MCF 10A (cell line): Measurements from ENCODE around the gene USH1G. TPM values are rescaled to one million over a fixed set of nuclear protein-coding genes. Genes with fewer than 3 reads are reported as not detected.

Source experiments
- BruUV-seq: library from RNA; stranded (reverse); fragments of 400-500 nt; replicated peaks from 2 replicates; lab custom pipeline; 2021; lab: Mats Ljungman, UMichigan
- CTCF ChIA-PET: fragments of 300-600 bp; sonication (Branson Sonifier 250); formaldehyde crosslinking; extraction: SDS; loops from one replicate; lab custom pipeline; 2021; ENCODE audit warnings: antibody characterized with exemption, inconsistent platforms; lab: Yijun Ruan, JAX
- POLR2A ChIA-PET: fragments of 300-600, 350-650 bp; sonication (Branson Sonifier 250); formaldehyde crosslinking; extraction: SDS; loops from one replicate; lab custom pipeline; 2020; ENCODE audit warnings: antibody characterized with exemption, inconsistent platforms; lab: Yijun Ruan, JAX
- DNase-seq: peaks from one replicate; pipeline ENCODE4 v3.0.0-alpha.2; 2018; ENCODE audit not compliant: unreplicated experiment
- H3K27ac Mint-ChIP-seq: one replicate; pipeline ENCODE4 v1.8.0; 2022; ENCODE audit warnings: mild to moderate bottlenecking, low read depth, mixed read lengths; ENCODE audit not compliant: unreplicated experiment
- H3K27me3 Mint-ChIP-seq: one replicate; pipeline ENCODE4 v1.8.0; 2022; ENCODE audit warnings: mixed read lengths; ENCODE audit not compliant: insufficient read depth, unreplicated experiment
- H3K36me3 Mint-ChIP-seq: one replicate; pipeline ENCODE4 v1.8.0; 2022; ENCODE audit warnings: mild to moderate bottlenecking, moderate library complexity, mixed read lengths; ENCODE audit not compliant: insufficient read depth, unreplicated experiment
- H3K4me1 Mint-ChIP-seq: one replicate; pipeline ENCODE4 v1.8.0; 2022; ENCODE audit warnings: mixed read lengths; ENCODE audit not compliant: insufficient read depth, unreplicated experiment
- H3K4me3 Mint-ChIP-seq: one replicate; pipeline ENCODE4 v1.8.0; 2022; ENCODE audit warnings: mild to moderate bottlenecking, moderate library complexity, mixed read lengths; ENCODE audit not compliant: unreplicated experiment
- H3K9me3 Mint-ChIP-seq: one replicate; pipeline ENCODE4 v1.8.0; 2022; ENCODE audit warnings: mixed read lengths; ENCODE audit not compliant: unreplicated experiment
- intact Hi-C: fragments of 100-400 bp; cut with micrococcal nuclease; formaldehyde crosslinking; loops from 2 replicates; pipeline ENCODE4 v1.14.1; 2022
- total RNA-seq: library from RNA; stranded (reverse); gene quantifications from 2 replicates; pipeline ENCODE4 v1.2.3, GENCODE V29; 2022
- TF ChIP-seq, protein P1 (sequence below): fragments of 200-600 bp; IDR thresholded peaks from one replicate; pipeline ENCODE4 v1.8.0; 2022; ENCODE audit warnings: antibody characterized with exemption, mild to moderate bottlenecking; ENCODE audit not compliant: unreplicated experiment

USH1G gene
- total RNA-seq, 1 experiment from 2014 or later = not detected

DNA sequence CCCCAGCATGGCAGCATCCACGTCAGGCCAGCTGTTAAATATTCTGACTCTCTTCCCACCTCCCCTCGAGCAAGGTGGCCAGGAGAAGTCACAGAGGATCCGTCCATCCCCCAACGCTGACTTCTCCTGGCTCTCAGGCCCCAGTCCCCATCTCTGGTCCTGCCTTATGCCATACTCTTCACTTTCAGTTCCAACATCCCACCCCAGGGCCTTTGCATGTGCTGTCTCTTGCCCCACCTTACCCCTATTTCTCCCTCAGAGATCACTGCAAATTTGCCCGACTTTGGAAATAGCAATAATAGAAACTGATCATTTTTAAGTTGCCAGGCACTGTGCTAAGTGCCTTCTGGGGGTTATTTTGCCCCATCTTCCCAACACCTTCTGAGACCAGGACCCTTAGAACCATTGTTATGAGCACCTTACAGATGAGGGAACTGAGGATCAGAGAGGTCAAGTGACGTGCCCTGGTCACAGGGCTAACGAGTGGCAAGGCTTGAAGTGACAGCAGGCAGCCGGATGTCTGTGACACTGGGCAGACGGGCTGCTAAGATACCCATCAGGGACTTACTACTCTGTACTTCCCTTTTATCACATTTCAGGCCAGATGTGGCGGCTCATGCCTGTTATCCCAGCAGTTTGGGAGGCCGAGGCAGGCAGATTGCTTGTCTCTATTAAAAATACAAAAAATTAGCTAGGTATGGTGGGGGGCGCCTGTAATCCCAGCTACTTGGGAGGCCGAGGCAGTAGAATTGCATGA is 31.8 kb upstream of the USH1G start:
- Mint-ChIP-seq H3K9me3 (no peaks in the 10 kb centered on the region), H3K36me3 (no peaks in the 10 kb centered on the region), H3K4me3 (no peak overlapping the region), H3K27ac (no peak overlapping the region), H3K27me3 (no peaks in the 10 kb centered on the region), H3K4me1 (peaks cover 1% of the 10 kb centered on the region)
- TF ChIP-seq, protein P1, sequence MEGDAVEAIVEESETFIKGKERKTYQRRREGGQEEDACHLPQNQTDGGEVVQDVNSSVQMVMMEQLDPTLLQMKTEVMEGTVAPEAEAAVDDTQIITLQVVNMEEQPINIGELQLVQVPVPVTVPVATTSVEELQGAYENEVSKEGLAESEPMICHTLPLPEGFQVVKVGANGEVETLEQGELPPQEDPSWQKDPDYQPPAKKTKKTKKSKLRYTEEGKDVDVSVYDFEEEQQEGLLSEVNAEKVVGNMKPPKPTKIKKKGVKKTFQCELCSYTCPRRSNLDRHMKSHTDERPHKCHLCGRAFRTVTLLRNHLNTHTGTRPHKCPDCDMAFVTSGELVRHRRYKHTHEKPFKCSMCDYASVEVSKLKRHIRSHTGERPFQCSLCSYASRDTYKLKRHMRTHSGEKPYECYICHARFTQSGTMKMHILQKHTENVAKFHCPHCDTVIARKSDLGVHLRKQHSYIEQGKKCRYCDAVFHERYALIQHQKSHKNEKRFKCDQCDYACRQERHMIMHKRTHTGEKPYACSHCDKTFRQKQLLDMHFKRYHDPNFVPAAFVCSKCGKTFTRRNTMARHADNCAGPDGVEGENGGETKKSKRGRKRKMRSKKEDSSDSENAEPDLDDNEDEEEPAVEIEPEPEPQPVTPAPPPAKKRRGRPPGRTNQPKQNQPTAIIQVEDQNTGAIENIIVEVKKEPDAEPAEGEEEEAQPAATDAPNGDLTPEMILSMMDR = no peak
- intact Hi-C loops = no loop called here
- CTCF ChIA-PET = interaction anchor here (0.6 to 8.6 kb wide), 2 partner anchors 31 to 1257 kb away, joined by 3 to 233 read pairs; partner anchors contain the start of genes OTOP2 and USH1G
- POLR2A ChIA-PET = no interaction called here
- no TSS peak for BruUV-seq
- DNase-seq = no peak

DNA sequence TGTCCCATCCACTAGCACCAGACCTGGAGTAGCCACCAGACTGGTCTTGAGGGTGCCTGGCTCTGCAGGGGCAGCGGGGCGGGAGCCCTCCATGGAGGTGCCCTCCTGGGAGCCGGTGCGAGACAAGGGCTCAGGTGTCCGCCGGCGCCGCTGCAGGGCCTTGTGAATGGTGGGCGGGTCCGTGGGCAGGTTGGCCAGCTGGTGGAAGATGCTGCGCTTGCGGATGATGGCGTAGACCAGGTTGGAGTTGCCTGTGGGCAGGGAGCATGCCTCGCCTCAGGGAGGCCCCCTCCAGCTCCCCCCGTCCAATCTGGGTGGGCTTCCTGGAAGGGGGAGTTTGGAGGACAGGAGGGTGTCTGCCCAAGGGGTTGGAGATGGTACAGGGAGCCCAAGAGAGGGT is 31.1 kb upstream of the USH1G start:
- ChIA-PET POLR2A (no interaction called here), CTCF (interaction anchor here (0.6 to 2.6 kb wide), 2 partner anchors 31 to 1258 kb away, joined by 3 to 9 read pairs; partner anchors contain the start of genes OTOP2 and USH1G)
- BruUV-seq = no TSS peak
- DNase-seq = no peak
- TF ChIP-seq, protein P1 = no peak
- H3K9me3 Mint-ChIP-seq = no peaks in the 10 kb centered on the region
- intact Hi-C loops = no loop called here
- H3K4me3 Mint-ChIP-seq = no peak overlapping the region
- no peaks in the 10 kb centered on the region for H3K36me3 Mint-ChIP-seq
- H3K4me1 Mint-ChIP-seq = no peaks in the 10 kb centered on the region
- H3K27ac Mint-ChIP-seq = no peak overlapping the region
- no peaks in the 10 kb centered on the region for H3K27me3 Mint-ChIP-seq

DNA sequence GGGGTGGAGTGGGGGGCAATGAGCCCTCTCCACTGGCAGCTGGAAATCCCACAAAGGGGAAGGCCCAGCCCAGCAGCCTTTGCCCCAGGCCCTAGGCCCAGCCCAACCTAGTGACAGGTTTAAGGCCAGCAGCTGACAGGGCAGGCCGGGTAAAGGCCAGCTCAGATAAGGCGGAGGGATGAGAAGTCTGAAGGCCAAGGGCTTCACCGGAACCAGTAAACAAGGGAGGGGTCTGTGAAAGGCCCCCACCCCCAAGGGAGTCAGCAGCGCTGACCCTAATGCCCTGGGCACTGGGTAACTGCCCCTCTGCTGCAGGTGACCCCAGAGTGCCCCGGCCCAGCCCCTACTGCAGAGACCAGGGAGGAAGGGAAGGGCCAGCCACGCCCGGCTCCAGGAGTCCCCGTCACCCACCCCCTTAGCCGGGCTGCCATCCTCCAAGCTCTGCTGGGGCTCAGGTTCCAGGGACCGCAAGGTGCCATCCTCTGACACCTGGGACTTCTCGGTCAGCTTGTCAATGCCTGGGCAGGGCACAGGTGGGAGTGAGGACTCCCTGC is 30.2 kb upstream of the USH1G start:
- no peak overlapping the region for H3K4me3 Mint-ChIP-seq
- POLR2A ChIA-PET = no interaction called here

More for the DNA sequence above, 30.2 kb upstream of the USH1G start:
- Mint-ChIP-seq H3K27me3 (no peaks in the 10 kb centered on the region), H3K36me3 (no peaks in the 10 kb centered on the region), H3K9me3 (no peaks in the 10 kb centered on the region), H3K27ac (no peak overlapping the region), H3K4me1 (no peaks in the 10 kb centered on the region)
- no TSS peak for BruUV-seq
- CTCF ChIA-PET = interaction anchor here (0.6 to 2.6 kb wide), 3 partner anchors 20 to 30 kb away, joined by 3 to 9 read pairs (median 4); partner anchors contain the start of genes OTOP2 and USH1G
- intact Hi-C loops = no loop called here
- TF ChIP-seq, protein P1 = no peak
- no peak for DNase-seq
